ENCODE measurements around the gene SLC25A45. TPM values are rescaled to one million over a fixed set of nuclear protein-coding genes. Genes with fewer than 3 reads are reported as not detected.

SLC25A45 gene
- total RNA-seq, 1 donor from 2014 or later, result 5.6 TPM

GRCh38 chr11:65422633-65423515, 40.4 kb upstream of the SLC25A45 start, which contains the start of gene NEAT1:
NEAT1 (plus strand) TSS chr11:65422798.
- intact Hi-C loops (cut with DNase I), result loop anchor here (1.0 kb wide), 1 partner anchor 74 kb away; no protein-coding TSS in a partner anchor
- DNase-seq (ENCODE audit: missing footprints) (peak; percentile 96), ATAC-seq (peak; percentile 23)

GRCh38 chr11:65421794-65422632, 39.6 kb upstream of the SLC25A45 start:
- ATAC-seq (peak; percentile 51), DNase-seq (ENCODE audit: missing footprints) (peak; percentile 99)
- intact Hi-C loops (cut with DNase I), result loop anchor here (1.0 kb wide), 1 partner anchor 75 kb away; no protein-coding TSS in a partner anchor

- DNase-seq (ENCODE audit: missing footprints) (peak; percentile 95), ATAC-seq (peak; percentile 58)
- intact Hi-C loops (cut with DNase I), result no loop called here
Measured at GRCh38 chr11:65420979-65421793, 38.7 kb upstream of the SLC25A45 start.

GRCh38 chr11:65420506-65420905, 38.1 kb upstream of the SLC25A45 start:
- DNase-seq (ENCODE audit: missing footprints) (no peak), ATAC-seq (no peak)
- intact Hi-C loops (cut with DNase I), result no loop called here

GRCh38 chr11:65419772-65420481, 37.5 kb upstream of the SLC25A45 start:
- peak; percentile 94 for DNase-seq (ENCODE audit: missing footprints)
- intact Hi-C loops (cut with DNase I), result loop anchor here (2.0 to 5.0 kb wide), 2 partner anchors 37 to 152 kb away; partner anchors contain the start of genes FAM89B, SLC25A45 and ZNRD2
- peak; percentile 42 for ATAC-seq

GRCh38 chr11:65419460-65419771, 37.0 kb upstream of the SLC25A45 start:
- intact Hi-C loops (cut with DNase I), result loop anchor here (2.0 to 5.0 kb wide), 2 partner anchors 37 to 153 kb away; partner anchors contain the start of genes FAM89B, SLC25A45 and ZNRD2
- ATAC-seq (no peak), DNase-seq (ENCODE audit: missing footprints) (no peak)

GRCh38 chr11:65418681-65419459, 36.4 kb upstream of the SLC25A45 start:
- intact Hi-C loops (cut with DNase I), result loop anchor here (2.0 to 5.0 kb wide), 2 partner anchors 36 to 153 kb away; partner anchors contain the start of genes FAM89B, SLC25A45 and ZNRD2
- ATAC-seq (peak; percentile 51), DNase-seq (ENCODE audit: missing footprints) (peak; percentile 99)

GRCh38 chr11:65418431-65418680, 35.9 kb upstream of the SLC25A45 start:
- no peak for DNase-seq (ENCODE audit: missing footprints)
- intact Hi-C loops (cut with DNase I), result loop anchor here (2.0 to 5.0 kb wide), 2 partner anchors 36 to 154 kb away; partner anchors contain the start of genes FAM89B, SLC25A45 and ZNRD2
- ATAC-seq, result no peak

- DNase-seq (ENCODE audit: missing footprints) (peak; percentile 84), ATAC-seq (peak; percentile 11)
- intact Hi-C loops (cut with DNase I), result loop anchor here (1.0 to 5.0 kb wide), 5 partner anchors 35 to 154 kb away; partner anchors contain the start of genes FAM89B, LTBP3, SLC25A45 and ZNRD2
Measured at GRCh38 chr11:65417702-65418430, 35.4 kb upstream of the SLC25A45 start.

GRCh38 chr11:65416841-65417701, 34.6 kb upstream of the SLC25A45 start:
- DNase-seq (ENCODE audit: missing footprints), result peak; percentile 86
- intact Hi-C loops (cut with DNase I), result loop anchor here (1.0 to 5.0 kb wide), 5 partner anchors 50 to 155 kb away; partner anchors contain the start of genes FAM89B, LTBP3 and ZNRD2
- no peak for ATAC-seq

- ATAC-seq, result peak; percentile 40
- DNase-seq (ENCODE audit: missing footprints), result peak; percentile 97
- intact Hi-C loops (cut with DNase I), result loop anchor here (1.0 to 5.0 kb wide), 4 partner anchors 50 to 156 kb away; partner anchors contain the start of genes FAM89B and ZNRD2
Measured at GRCh38 chr11:65416341-65416824, 33.9 kb upstream of the SLC25A45 start.

- intact Hi-C loops (cut with DNase I), result loop anchor here (1.0 to 5.0 kb wide), 4 partner anchors 49 to 157 kb away; partner anchors contain the start of genes FAM89B and ZNRD2
- ATAC-seq, result no peak
- no peak for DNase-seq (ENCODE audit: missing footprints)
Measured at GRCh38 chr11:65415499-65416340, 33.3 kb upstream of the SLC25A45 start.

GRCh38 chr11:65414776-65415498, 32.5 kb upstream of the SLC25A45 start:
- DNase-seq (ENCODE audit: missing footprints) (no peak), ATAC-seq (no peak)
- intact Hi-C loops (cut with DNase I), result loop anchor here (5.0 kb wide), 1 partner anchor 157 kb away; the partner anchor contains the start of genes FAM89B and ZNRD2
